Ishikawa (cell line): ENCODE data around the gene REXO1.

Experiments
- CEBPB ChIP-seq: IDR thresholded peaks from 2 replicates; pipeline ENCODE4 v1.6.1; 2012
- CREB1 ChIP-seq: IDR thresholded peaks from 2 replicates; pipeline ENCODE4 v1.6.1; 2012; ENCODE audit warnings: low read depth
- EGR1 ChIP-seq: IDR thresholded peaks from 2 replicates; pipeline ENCODE4 v1.6.1; 2012
- EP300 ChIP-seq: IDR thresholded peaks from 2 replicates; pipeline ENCODE4 v1.6.1; 2012; ENCODE audit warnings: borderline replicate concordance
- FOXM1 ChIP-seq: IDR thresholded peaks from 2 replicates; pipeline ENCODE4 v1.6.1; 2012; ENCODE audit warnings: low read depth, borderline replicate concordance
- MAX ChIP-seq: IDR thresholded peaks from 2 replicates; pipeline ENCODE4 v1.6.1; 2012
- NFIC ChIP-seq: IDR thresholded peaks from 2 replicates; pipeline ENCODE4 v1.6.1; 2012
- RAD21 ChIP-seq: IDR thresholded peaks from 2 replicates; pipeline ENCODE4 v1.6.1; 2012; ENCODE audit warnings: low read depth
- REST ChIP-seq: IDR thresholded peaks from 2 replicates; pipeline ENCODE4 v1.6.1; 2012; ENCODE audit warnings: low read depth, mild to moderate bottlenecking
- TAF1 ChIP-seq: IDR thresholded peaks from 2 replicates; pipeline ENCODE4 v1.6.1; 2012; ENCODE audit warnings: low read depth, mild to moderate bottlenecking
- TCF12 ChIP-seq: IDR thresholded peaks from 2 replicates; pipeline ENCODE4 v1.6.1; 2012; ENCODE audit warnings: low read depth
- TEAD4 ChIP-seq: IDR thresholded peaks from 2 replicates; pipeline ENCODE4 v1.6.1; 2012
- USF1 ChIP-seq: IDR thresholded peaks from 2 replicates; pipeline ENCODE4 v1.6.1; 2012
- YY1 ChIP-seq: IDR thresholded peaks from 2 replicates; pipeline ENCODE4 v1.6.1; 2012; ENCODE audit warnings: low read depth
- ZBTB7A ChIP-seq: IDR thresholded peaks from 2 replicates; pipeline ENCODE4 v1.6.1; 2012; ENCODE audit warnings: low read depth

REXO1 gene

GRCh38 chr19:1843116-1843515 is 5.2 kb downstream of the REXO1 start:
- TF ChIP-seq RAD21: no peak
- no peak for TF ChIP-seq USF1
- TF ChIP-seq TCF12: no peak
- TF ChIP-seq MAX: no peak
- TF ChIP-seq EP300: no peak
- TF ChIP-seq NFIC: no peak
- no peak for TF ChIP-seq TEAD4
- no peak for TF ChIP-seq CEBPB
- no peak for TF ChIP-seq EGR1
- TF ChIP-seq CREB1: no peak
- TF ChIP-seq FOXM1: no peak
- no peak for TF ChIP-seq REST
- TF ChIP-seq TAF1: no peak
- TF ChIP-seq ZBTB7A: no peak
- TF ChIP-seq YY1: no peak

- no peak for TF ChIP-seq REST
- TF ChIP-seq CREB1: no peak
- TF ChIP-seq ZBTB7A: no peak
Observed at GRCh38 chr19:1841209-1841924, 6.9 kb downstream of the REXO1 start.

GRCh38 chr19:1840541-1841115 is 7.7 kb downstream of the REXO1 start:
- TF ChIP-seq FOXM1 (no peak), USF1 (no peak), MAX (no peak), REST (no peak)

GRCh38 chr19:1839658-1840540 is 8.4 kb downstream of the REXO1 start:
- TF ChIP-seq TCF12 (no peak), REST (no peak), FOXM1 (no peak), YY1 (no peak), CEBPB (no peak), USF1 (no peak)
